EH (cell line): ENCODE measurements around the gene NIPBL.
"Not testable (repeated sequence)": the region's sequence is repeated elsewhere in the genome, so short reads cannot be mapped to it uniquely, and the experiment has no call there.

ENCODE experiments used
- DNase-seq: peaks from one replicate; pipeline ENCODE4 v3.0.0-alpha.2; 2015; ENCODE audit warnings: low read depth

NIPBL gene

GRCh38 chr5:36876299-36876964 is at the start of gene NIPBL:
NIPBL (plus strand) TSS chr5:36876769; CDS start chr5:36953697, 76,928 bp downstream.
- DNase-seq, result peak; percentile 96

- no peak for DNase-seq
These were observed 44.3 kb upstream of the NIPBL start for GRCh38 chr5:36832274-36832673.

- DNase-seq, result no peak
These were observed 39.7 kb upstream of the NIPBL start for GRCh38 chr5:36836831-36837230.

- DNase-seq, result no peak
These were observed 36.8 kb upstream of the NIPBL start for GRCh38 chr5:36839489-36840476.

GRCh38 chr5:36841677-36842076 is 34.9 kb upstream of the NIPBL start:
- DNase-seq, result no peak

- DNase-seq, result no peak
These were observed 34.5 kb upstream of the NIPBL start for GRCh38 chr5:36842087-36842486.

- no peak for DNase-seq
These were observed 32.3 kb upstream of the NIPBL start for GRCh38 chr5:36844305-36844704.

GRCh38 chr5:36848545-36848944 is 28.0 kb upstream of the NIPBL start:
- DNase-seq, result not testable (repeated sequence)

- DNase-seq, result not testable (repeated sequence)
These were observed 23.7 kb upstream of the NIPBL start for GRCh38 chr5:36852903-36853302.

- DNase-seq, result no peak
These were observed 22.0 kb upstream of the NIPBL start for GRCh38 chr5:36854402-36855140.

- DNase-seq, result no peak
These were observed 21.5 kb upstream of the NIPBL start for GRCh38 chr5:36855141-36855495.

- DNase-seq, result no peak
These were observed 14.7 kb upstream of the NIPBL start for GRCh38 chr5:36861871-36862270.

GRCh38 chr5:36870399-36871040 is 6.0 kb upstream of the NIPBL start:
- peak; percentile 66 for DNase-seq

GRCh38 chr5:36874465-36874864 is 2.1 kb upstream of the NIPBL start:
- peak; percentile 6 for DNase-seq

- peak; percentile 64 for DNase-seq
These were observed 1.3 kb upstream of the NIPBL start for GRCh38 chr5:36875051-36875789.

- DNase-seq, result peak; percentile 80
These were observed 725 bp upstream of the NIPBL start for GRCh38 chr5:36875790-36876298.

- DNase-seq, result peak; percentile 69
These were observed 547 bp downstream of the NIPBL start for GRCh38 chr5:36876965-36877666.

- DNase-seq, result peak; percentile 44
These were observed 1.3 kb downstream of the NIPBL start for GRCh38 chr5:36877667-36878391.

GRCh38 chr5:36878392-36879082 is 2.0 kb downstream of the NIPBL start:
- DNase-seq, result peak; percentile 69
